Left lobe of liver (tissue), 2 donors: Measurements from ENCODE around the gene TRAPPC5. TPM values are rescaled to one million over a fixed set of nuclear protein-coding genes. Genes with fewer than 3 reads are reported as not detected.

Experiments
- ATAC-seq: fragments of 200-7000 bp; cut with Tn5 transposase; one replicate; pipeline ENCODE4 v1.9.1; 2020; ENCODE audit warnings: mild to moderate bottlenecking, moderate library complexity
- DNase-seq: peaks from one replicate; pipeline ENCODE4 v3.0.0-alpha.2; 2020; ENCODE audit warnings: low spot score
- total RNA-seq: library from RNA; stranded (reverse); gene quantifications from one replicate; pipeline ENCODE4 v1.2.1, GENCODE V29; 2021
- donor health status: DM: no; HTN: no; CAD: no; lungs with moderate emphysema.
- donor health status: DM: no; HTN: yes; CAD: no.

TRAPPC5 gene
- total RNA-seq, 1 donor from 2014 or later, result 53.7 TPM

GRCh38 chr19:7645656-7646425 is 34.8 kb upstream of the TRAPPC5 start:
- DNase-seq, result no peak
- ATAC-seq, result no peak

GRCh38 chr19:7646426-7646700 is 34.3 kb upstream of the TRAPPC5 start:
- ATAC-seq (no peak), DNase-seq (no peak)

- ATAC-seq (no peak), DNase-seq (no peak)
These were observed 33.5 kb upstream of the TRAPPC5 start for GRCh38 chr19:7647156-7647555.

GRCh38 chr19:7648265-7649014 is 32.2 kb upstream of the TRAPPC5 start:
- ATAC-seq (no peak), DNase-seq (no peak)

GRCh38 chr19:7650148-7650547 is 30.5 kb upstream of the TRAPPC5 start:
- ATAC-seq (no peak), DNase-seq (no peak)

- peak; percentile 95 for ATAC-seq
- DNase-seq, result peak; percentile 89
These were observed 28.5 kb upstream of the TRAPPC5 start for GRCh38 chr19:7652061-7652641.

GRCh38 chr19:7654401-7654800 is 26.2 kb upstream of the TRAPPC5 start:
- ATAC-seq (no peak), DNase-seq (no peak)

GRCh38 chr19:7655581-7655980 is 25.1 kb upstream of the TRAPPC5 start:
- ATAC-seq (no peak), DNase-seq (no peak)

- ATAC-seq (peak; percentile 78), DNase-seq (peak; percentile 48)
These were observed 23.4 kb upstream of the TRAPPC5 start for GRCh38 chr19:7657131-7657751.

- ATAC-seq, result no peak
These were observed 22.4 kb upstream of the TRAPPC5 start for GRCh38 chr19:7658219-7658686.

GRCh38 chr19:7661744-7662538 is 18.7 kb upstream of the TRAPPC5 start:
- no peak for DNase-seq
- no peak for ATAC-seq

More at GRCh38 chr19:7658219-7658686, 22.4 kb upstream of the TRAPPC5 start:
- DNase-seq, result no peak

- DNase-seq, result no peak
- ATAC-seq, result no peak
These were observed 18.0 kb upstream of the TRAPPC5 start for GRCh38 chr19:7662657-7663056.

- ATAC-seq, result no peak
These were observed 16.9 kb upstream of the TRAPPC5 start for GRCh38 chr19:7663706-7664105.

GRCh38 chr19:7665076-7665475 is 15.6 kb upstream of the TRAPPC5 start:
- no peak for DNase-seq

More at GRCh38 chr19:7663706-7664105, 16.9 kb upstream of the TRAPPC5 start:
- DNase-seq, result no peak

GRCh38 chr19:7668842-7669241 is 11.8 kb upstream of the TRAPPC5 start, which contains the start of gene RETN:
RETN (plus strand) TSS chr19:7669049; CDS start chr19:7669327, 278 bp downstream.
- DNase-seq, result no peak
- no peak for ATAC-seq

More at GRCh38 chr19:7665076-7665475, 15.6 kb upstream of the TRAPPC5 start:
- ATAC-seq, result no peak

GRCh38 chr19:7669641-7670040 is 11.0 kb upstream of the TRAPPC5 start:
- DNase-seq, result no peak
- ATAC-seq, result no peak

- no peak for DNase-seq
These were observed 10.4 kb upstream of the TRAPPC5 start for GRCh38 chr19:7670150-7670783.

GRCh38 chr19:7670790-7671189 is 9.8 kb upstream of the TRAPPC5 start:
- no peak for DNase-seq
- no peak for ATAC-seq

More at GRCh38 chr19:7670150-7670783, 10.4 kb upstream of the TRAPPC5 start:
- no peak for ATAC-seq

- ATAC-seq, result no peak
- no peak for DNase-seq
These were observed 8.1 kb upstream of the TRAPPC5 start for GRCh38 chr19:7672522-7672921.
